Activated naive CD8-positive, alpha-beta T cell treated with anti-CD3 and anti-CD28 coated beads, Interleukin-2, amount 50 U/mL, for 24 hours (primary cell): ENCODE data around the gene CLDN11.

Source experiments
- ATAC-seq: fragments of 150-1000 bp; cut with Tn5 transposase; one replicate; pipeline ENCODE4 v1.10.0; 2021
- DNase-seq: peaks from one replicate; pipeline ENCODE4 v3.0.0; 2021
- H3K27ac Mint-ChIP-seq: one replicate; pipeline ENCODE4 v1.8.0; 2021; ENCODE audit warnings: mild to moderate bottlenecking, mixed read lengths
- H3K27me3 Mint-ChIP-seq: one replicate; pipeline ENCODE4 v1.8.0; 2021; ENCODE audit warnings: mixed read lengths
- H3K36me3 Mint-ChIP-seq: one replicate; pipeline ENCODE4 v1.8.0; 2021; ENCODE audit warnings: low read depth, mixed read lengths
- H3K4me1 Mint-ChIP-seq: one replicate; pipeline ENCODE4 v1.8.0; 2021; ENCODE audit warnings: mixed read lengths
- H3K4me3 Mint-ChIP-seq: one replicate; pipeline ENCODE4 v1.8.0; 2021; ENCODE audit warnings: mild to moderate bottlenecking, moderate library complexity, mixed read lengths
- H3K9me3 Mint-ChIP-seq: one replicate; pipeline ENCODE4 v1.8.0; 2021; ENCODE audit warnings: mixed read lengths

The CLDN11 gene

GRCh38 chr3:170438836-170439235, 20.2 kb downstream of the CLDN11 start:
- ATAC-seq, result no peak
- no peak for DNase-seq
- H3K9me3 Mint-ChIP-seq, result no peaks in the 10 kb centered on the region
- H3K4me1 Mint-ChIP-seq, result peaks cover 26% of the 10 kb centered on the region
- no peaks in the 10 kb centered on the region for H3K36me3 Mint-ChIP-seq
- H3K27ac Mint-ChIP-seq, result no peak overlapping the region
- peaks cover 12% of the 10 kb centered on the region for H3K27me3 Mint-ChIP-seq
- H3K4me3 Mint-ChIP-seq, result no peak overlapping the region

- no peak for DNase-seq
- Mint-ChIP-seq H3K27me3 (peaks cover 13% of the 10 kb centered on the region), H3K4me3 (no peak overlapping the region), H3K4me1 (peaks cover 26% of the 10 kb centered on the region), H3K27ac (no peak overlapping the region), H3K36me3 (no peaks in the 10 kb centered on the region), H3K9me3 (no peaks in the 10 kb centered on the region)
- peak; percentile 48 for ATAC-seq
These were observed 21.7 kb downstream of the CLDN11 start for GRCh38 chr3:170440344-170440743.

- Mint-ChIP-seq H3K4me1 (peaks cover 26% of the 10 kb centered on the region), H3K36me3 (no peaks in the 10 kb centered on the region), H3K9me3 (no peaks in the 10 kb centered on the region), H3K27me3 (peaks cover 13% of the 10 kb centered on the region), H3K4me3 (no peak overlapping the region), H3K27ac (no peak overlapping the region)
- ATAC-seq (peak; percentile 60), DNase-seq (no peak)
These were observed 22.7 kb downstream of the CLDN11 start for GRCh38 chr3:170441412-170441811.

GRCh38 chr3:170442947-170443346, 24.3 kb downstream of the CLDN11 start:
- Mint-ChIP-seq H3K9me3 (no peaks in the 10 kb centered on the region), H3K27ac (no peak overlapping the region), H3K4me3 (no peak overlapping the region), H3K4me1 (peaks cover 15% of the 10 kb centered on the region), H3K36me3 (no peaks in the 10 kb centered on the region), H3K27me3 (peaks cover 9% of the 10 kb centered on the region)
- ATAC-seq (no peak), DNase-seq (no peak)

GRCh38 chr3:170443457-170443856, 24.8 kb downstream of the CLDN11 start:
- Mint-ChIP-seq H3K4me1 (peaks cover 15% of the 10 kb centered on the region), H3K9me3 (no peaks in the 10 kb centered on the region), H3K4me3 (no peak overlapping the region), H3K36me3 (no peaks in the 10 kb centered on the region), H3K27ac (no peak overlapping the region), H3K27me3 (peaks cover 8% of the 10 kb centered on the region)
- DNase-seq (no peak), ATAC-seq (no peak)

GRCh38 chr3:170448584-170448983, 29.9 kb downstream of the CLDN11 start:
- DNase-seq (no peak), ATAC-seq (no peak)
- no peak overlapping the region for H3K4me3 Mint-ChIP-seq
- peaks cover 2% of the 10 kb centered on the region for H3K27me3 Mint-ChIP-seq
- H3K9me3 Mint-ChIP-seq, result no peaks in the 10 kb centered on the region
- no peaks in the 10 kb centered on the region for H3K4me1 Mint-ChIP-seq
- no peak overlapping the region for H3K27ac Mint-ChIP-seq
- no peaks in the 10 kb centered on the region for H3K36me3 Mint-ChIP-seq

- DNase-seq (no peak), ATAC-seq (no peak)
- Mint-ChIP-seq H3K36me3 (no peaks in the 10 kb centered on the region), H3K4me3 (no peak overlapping the region), H3K27me3 (peaks cover 1% of the 10 kb centered on the region), H3K9me3 (no peaks in the 10 kb centered on the region), H3K4me1 (no peaks in the 10 kb centered on the region), H3K27ac (no peak overlapping the region)
These were observed 31.4 kb downstream of the CLDN11 start for GRCh38 chr3:170450039-170450438.

- no peak overlapping the region for H3K27ac Mint-ChIP-seq
- H3K4me3 Mint-ChIP-seq, result no peak overlapping the region
- no peaks in the 10 kb centered on the region for H3K4me1 Mint-ChIP-seq
- DNase-seq, result no peak
- no peak for ATAC-seq
- H3K9me3 Mint-ChIP-seq, result no peaks in the 10 kb centered on the region
- H3K36me3 Mint-ChIP-seq, result no peaks in the 10 kb centered on the region
- H3K27me3 Mint-ChIP-seq, result peaks cover 17% of the 10 kb centered on the region
These were observed 35.8 kb downstream of the CLDN11 start for GRCh38 chr3:170454509-170454908.

- Mint-ChIP-seq H3K4me3 (no peak overlapping the region), H3K27me3 (peaks cover 25% of the 10 kb centered on the region), H3K36me3 (no peaks in the 10 kb centered on the region), H3K4me1 (no peaks in the 10 kb centered on the region), H3K27ac (no peak overlapping the region), H3K9me3 (no peaks in the 10 kb centered on the region)
- DNase-seq (no peak), ATAC-seq (no peak)
These were observed 39.6 kb downstream of the CLDN11 start for GRCh38 chr3:170458285-170458684.

GRCh38 chr3:170463011-170463410, 44.3 kb downstream of the CLDN11 start:
- no peak for ATAC-seq

GRCh38 chr3:170465955-170466354, 47.3 kb downstream of the CLDN11 start:
- H3K9me3 Mint-ChIP-seq, result no peaks in the 10 kb centered on the region
- ATAC-seq (no peak), DNase-seq (no peak)
- H3K36me3 Mint-ChIP-seq, result no peaks in the 10 kb centered on the region
- H3K27me3 Mint-ChIP-seq, result peaks cover 12% of the 10 kb centered on the region
- peaks cover 12% of the 10 kb centered on the region for H3K4me1 Mint-ChIP-seq
- no peak overlapping the region for H3K4me3 Mint-ChIP-seq
- H3K27ac Mint-ChIP-seq, result no peak overlapping the region

More at GRCh38 chr3:170463011-170463410, 44.3 kb downstream of the CLDN11 start:
- Mint-ChIP-seq H3K27me3 (peaks cover 12% of the 10 kb centered on the region), H3K4me3 (no peak overlapping the region), H3K36me3 (no peaks in the 10 kb centered on the region), H3K4me1 (no peaks in the 10 kb centered on the region), H3K9me3 (no peaks in the 10 kb centered on the region), H3K27ac (no peak overlapping the region)
- DNase-seq, result no peak

GRCh38 chr3:170467007-170467406, 48.3 kb downstream of the CLDN11 start:
- H3K27me3 Mint-ChIP-seq, result peaks cover 15% of the 10 kb centered on the region
- no peak overlapping the region for H3K4me3 Mint-ChIP-seq
- DNase-seq (no peak), ATAC-seq (no peak)
- no peaks in the 10 kb centered on the region for H3K36me3 Mint-ChIP-seq
- H3K27ac Mint-ChIP-seq, result no peak overlapping the region
- peaks cover 12% of the 10 kb centered on the region for H3K4me1 Mint-ChIP-seq
- no peaks in the 10 kb centered on the region for H3K9me3 Mint-ChIP-seq

GRCh38 chr3:170467571-170468147, 49.0 kb downstream of the CLDN11 start:
- Mint-ChIP-seq H3K27me3 (peaks cover 16% of the 10 kb centered on the region), H3K4me3 (no peak overlapping the region), H3K9me3 (no peaks in the 10 kb centered on the region), H3K36me3 (no peaks in the 10 kb centered on the region), H3K27ac (no peak overlapping the region), H3K4me1 (peaks cover 12% of the 10 kb centered on the region)
- ATAC-seq (no peak), DNase-seq (no peak)

GRCh38 chr3:170469151-170470062, 50.7 kb downstream of the CLDN11 start:
- ATAC-seq, result peak; percentile 88
- DNase-seq, result no peak
- H3K4me1 Mint-ChIP-seq, result peaks cover 12% of the 10 kb centered on the region
- H3K4me3 Mint-ChIP-seq, result no peak overlapping the region
- no peaks in the 10 kb centered on the region for H3K36me3 Mint-ChIP-seq
- H3K9me3 Mint-ChIP-seq, result no peaks in the 10 kb centered on the region
- H3K27ac Mint-ChIP-seq, result no peak overlapping the region
- H3K27me3 Mint-ChIP-seq, result peaks cover 20% of the 10 kb centered on the region
